ENCODE measurements around the gene CCSAP. TPM values are rescaled to one million over a fixed set of nuclear protein-coding genes. Genes with fewer than 3 reads are reported as not detected.

The CCSAP gene
- total RNA-seq, 1 donor from 2014 or later, result 2.5 TPM

GRCh38 chr1:229303855-229304254 lies 39.0 kb downstream of the CCSAP start:
- H3K27me3 ChIP-seq (ENCODE audit: low read depth), result no peaks in the 10 kb centered on the region
- DNase-seq, result no peak
- no peak overlapping the region for H3K4me3 ChIP-seq
- no peaks in the 10 kb centered on the region for H3K9me3 ChIP-seq (replicated peaks)
- H3K27ac ChIP-seq (replicated peaks), result no peak overlapping the region
- no peak for TF ChIP-seq CTCF (IDR thresholded peaks at IDR 0.05; ENCODE audit: borderline replicate concordance)
- intact Hi-C loops (cut with micrococcal nuclease), result no loop called here
- H3K4me1 ChIP-seq, result peaks cover 7% of the 10 kb centered on the region
- peaks cover 71% of the 10 kb centered on the region for H3K36me3 ChIP-seq

GRCh38 chr1:229302740-229303139 lies 40.1 kb downstream of the CCSAP start:
- intact Hi-C loops (cut with micrococcal nuclease), result no loop called here
- Histone ChIP-seq H3K4me3 (no peak overlapping the region), H3K27me3 (ENCODE audit: low read depth) (no peaks in the 10 kb centered on the region), H3K9me3 (replicated peaks) (no peaks in the 10 kb centered on the region), H3K4me1 (no peaks in the 10 kb centered on the region), H3K27ac (replicated peaks) (no peak overlapping the region), H3K36me3 (peaks cover 70% of the 10 kb centered on the region)
- no peak for DNase-seq
- no peak for TF ChIP-seq CTCF (IDR thresholded peaks at IDR 0.05; ENCODE audit: borderline replicate concordance)

- H3K9me3 ChIP-seq (replicated peaks), result no peaks in the 10 kb centered on the region
- no peak overlapping the region for H3K4me3 ChIP-seq
- peaks cover 64% of the 10 kb centered on the region for H3K36me3 ChIP-seq
- no peak for TF ChIP-seq CTCF (IDR thresholded peaks at IDR 0.05; ENCODE audit: borderline replicate concordance)
- no peak overlapping the region for H3K27ac ChIP-seq (replicated peaks)
- no peak for DNase-seq
- intact Hi-C loops (cut with micrococcal nuclease), result no loop called here
- no peaks in the 10 kb centered on the region for H3K27me3 ChIP-seq (ENCODE audit: low read depth)
- H3K4me1 ChIP-seq, result peaks cover 16% of the 10 kb centered on the region
These were observed 42.6 kb downstream of the CCSAP start for GRCh38 chr1:229300099-229300757.

- TF ChIP-seq CTCF (IDR thresholded peaks at IDR 0.05; ENCODE audit: borderline replicate concordance), result no peak
- H3K4me1 ChIP-seq, result peaks cover 16% of the 10 kb centered on the region
- no peak overlapping the region for H3K27ac ChIP-seq (replicated peaks)
- H3K36me3 ChIP-seq, result peaks cover 57% of the 10 kb centered on the region
- H3K27me3 ChIP-seq (ENCODE audit: low read depth), result no peaks in the 10 kb centered on the region
- no peak for DNase-seq
- intact Hi-C loops (cut with micrococcal nuclease), result no loop called here
- no peaks in the 10 kb centered on the region for H3K9me3 ChIP-seq (replicated peaks)
- no peak overlapping the region for H3K4me3 ChIP-seq
These were observed 43.9 kb downstream of the CCSAP start for GRCh38 chr1:229298887-229299503.

- Histone ChIP-seq H3K4me1 (peaks cover 16% of the 10 kb centered on the region), H3K4me3 (no peak overlapping the region), H3K9me3 (replicated peaks) (no peaks in the 10 kb centered on the region), H3K36me3 (peaks cover 51% of the 10 kb centered on the region), H3K27ac (replicated peaks) (no peak overlapping the region), H3K27me3 (ENCODE audit: low read depth) (no peaks in the 10 kb centered on the region)
- intact Hi-C loops (cut with micrococcal nuclease), result no loop called here
- no peak for TF ChIP-seq CTCF (IDR thresholded peaks at IDR 0.05; ENCODE audit: borderline replicate concordance)
- no peak for DNase-seq
These were observed 44.4 kb downstream of the CCSAP start for GRCh38 chr1:229298420-229298819.

All from left ventricle myocardium inferior (tissue), 1 donor.